NCI-H2107 treated with DMSO at 0.1 percent for 48 hours (cell line): ENCODE results near the gene BNC2.

Experiments
- DNase-seq: peaks from one replicate; lab custom pipeline; 2025; ENCODE audit not compliant: unreplicated experiment; lab: John Stamatoyannopoulos, UW

The BNC2 gene

GRCh38 chr9:16386827-16387077 lies 483.7 kb downstream of the BNC2 start:
- no peak for DNase-seq

GRCh38 chr9:16386007-16386826 lies 484.3 kb downstream of the BNC2 start:
- DNase-seq: no peak

- DNase-seq: no peak
These were observed 484.9 kb downstream of the BNC2 start for GRCh38 chr9:16385590-16385989.

GRCh38 chr9:16384993-16385392 lies 485.5 kb downstream of the BNC2 start:
- no peak for DNase-seq

- DNase-seq: no peak
These were observed 493.2 kb downstream of the BNC2 start for GRCh38 chr9:16377311-16377710.

GRCh38 chr9:16371306-16371705 lies 499.2 kb downstream of the BNC2 start:
- no peak for DNase-seq

- DNase-seq: no peak
These were observed 499.8 kb downstream of the BNC2 start for GRCh38 chr9:16370647-16371046.

GRCh38 chr9:16369427-16369826 lies 501.0 kb downstream of the BNC2 start:
- no peak for DNase-seq

GRCh38 chr9:16368237-16369087 lies 502.0 kb downstream of the BNC2 start:
- no peak for DNase-seq

GRCh38 chr9:16367605-16368231 lies 502.8 kb downstream of the BNC2 start:
- no peak for DNase-seq

- no peak for DNase-seq
These were observed 506.1 kb downstream of the BNC2 start for GRCh38 chr9:16364347-16364746.

- DNase-seq: no peak
These were observed 506.6 kb downstream of the BNC2 start for GRCh38 chr9:16363916-16364315.

- DNase-seq: no peak
These were observed 507.2 kb downstream of the BNC2 start for GRCh38 chr9:16363073-16363781.

- DNase-seq: no peak
These were observed 508.5 kb downstream of the BNC2 start for GRCh38 chr9:16361939-16362338.

GRCh38 chr9:16361118-16361517 lies 509.4 kb downstream of the BNC2 start:
- DNase-seq: no peak

GRCh38 chr9:16360247-16360646 lies 510.2 kb downstream of the BNC2 start:
- DNase-seq: no peak
